ENCODE results near the gene COL5A3. TPM values are rescaled to one million over a fixed set of nuclear protein-coding genes. Genes with fewer than 3 reads are reported as not detected.
"Not testable (repeated sequence)": the region's sequence is repeated elsewhere in the genome, so short reads cannot be mapped to it uniquely, and the experiment has no call there.

Gene COL5A3
- total RNA-seq, 2 experiments from 2014 or later: 0.13 to 0.18 TPM

DNA sequence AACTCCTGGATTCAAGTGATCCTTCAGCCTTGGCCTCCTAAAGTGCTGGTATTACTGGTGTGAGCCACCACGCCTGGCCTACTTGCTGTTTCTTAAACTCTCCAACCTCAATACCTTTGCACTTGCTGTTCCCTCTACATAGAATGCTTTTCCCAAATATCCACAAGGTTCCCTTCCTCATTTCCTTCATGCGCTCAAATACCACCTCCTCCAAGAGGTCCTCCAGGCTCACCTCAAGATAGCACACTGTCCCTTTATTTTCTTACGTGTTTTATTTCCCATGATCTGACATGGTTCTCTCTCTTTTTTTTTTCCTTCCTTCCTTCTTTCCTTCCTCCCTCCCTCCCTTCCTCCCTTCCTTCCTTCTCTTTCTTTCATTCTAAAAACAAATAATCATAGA, 16.4 kb upstream of the COL5A3 start:
- Mint-ChIP-seq H3K27me3 (ENCODE audit: low read depth) (peaks cover 9% of the 10 kb centered on the region), H3K27ac (no peak overlapping the region), H3K4me3 (no peak overlapping the region), H3K9me3 (ENCODE audit: insufficient read depth) (no peaks in the 10 kb centered on the region), H3K4me1 (ENCODE audit: low read depth) (no peaks in the 10 kb centered on the region), H3K36me3 (ENCODE audit: low read depth) (no peaks in the 10 kb centered on the region)
- DNase-seq: no peak
- CTCF ChIA-PET: interaction anchor here (0.6 to 3.1 kb wide), 14 partner anchors 9 to 150 kb away, joined by 3 to 62 read pairs (median 5); no protein-coding TSS in a partner anchor
- no peak for ATAC-seq
- POLR2A ChIA-PET: no interaction called here

DNA sequence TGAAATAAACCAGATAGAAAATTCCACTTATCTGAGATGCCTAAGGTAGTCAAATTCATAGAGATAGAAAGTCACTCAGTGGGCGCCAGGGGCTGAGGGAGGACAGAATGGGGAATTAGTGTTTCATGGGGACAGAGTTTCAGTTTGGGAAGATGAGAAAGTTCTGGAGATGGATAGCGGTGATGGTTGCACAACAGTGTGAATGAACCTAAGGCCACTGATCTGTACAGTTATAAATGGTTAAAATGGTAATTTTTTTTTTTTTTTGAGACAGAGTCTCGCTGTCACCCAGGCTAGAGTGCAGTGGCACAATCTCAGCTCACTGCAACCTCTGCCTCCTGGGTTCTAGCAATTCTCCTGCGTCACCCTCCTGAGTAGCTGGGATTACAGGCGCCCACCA, 12.8 kb upstream of the COL5A3 start:
- H3K9me3 Mint-ChIP-seq (ENCODE audit: insufficient read depth); H3K27me3 Mint-ChIP-seq (ENCODE audit: low read depth); ATAC-seq; H3K27ac Mint-ChIP-seq; H3K36me3 Mint-ChIP-seq (ENCODE audit: low read depth); H3K4me1 Mint-ChIP-seq (ENCODE audit: low read depth); H3K4me3 Mint-ChIP-seq; CTCF ChIA-PET; POLR2A ChIA-PET; DNase-seq: not testable (repeated sequence)

DNA sequence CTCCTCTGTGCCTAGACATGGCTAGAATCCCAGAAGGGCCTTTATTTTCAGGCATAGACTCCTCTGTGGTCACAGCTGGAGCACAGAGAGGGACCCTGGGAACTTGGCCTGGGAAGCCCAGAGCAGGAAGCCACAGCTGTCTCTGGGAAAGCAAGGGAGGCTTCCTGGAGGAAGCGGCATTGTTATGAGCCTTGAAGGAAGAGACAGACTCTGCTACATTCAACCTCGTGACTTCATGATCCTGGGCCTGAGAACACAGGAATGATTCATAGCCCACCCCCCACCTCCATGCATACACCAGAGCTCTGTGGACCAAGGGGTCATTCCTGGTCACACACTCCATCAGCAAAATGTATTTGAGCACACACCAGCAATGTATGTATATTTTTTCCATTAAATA, 11.6 kb upstream of the COL5A3 start:
- no peak overlapping the region for H3K4me3 Mint-ChIP-seq
- ATAC-seq: no peak
- no peaks in the 10 kb centered on the region for H3K4me1 Mint-ChIP-seq (ENCODE audit: low read depth)
- no peaks in the 10 kb centered on the region for H3K36me3 Mint-ChIP-seq (ENCODE audit: low read depth)
- H3K27me3 Mint-ChIP-seq (ENCODE audit: low read depth): peaks cover 7% of the 10 kb centered on the region
- H3K9me3 Mint-ChIP-seq (ENCODE audit: insufficient read depth): no peaks in the 10 kb centered on the region
- CTCF ChIA-PET: interaction anchor here (0.7 kb wide), 1 partner anchor 21 kb away, joined by 4 read pairs; no protein-coding TSS in a partner anchor
- no peak overlapping the region for H3K27ac Mint-ChIP-seq
- no peak for DNase-seq
- POLR2A ChIA-PET: no interaction called here

DNA sequence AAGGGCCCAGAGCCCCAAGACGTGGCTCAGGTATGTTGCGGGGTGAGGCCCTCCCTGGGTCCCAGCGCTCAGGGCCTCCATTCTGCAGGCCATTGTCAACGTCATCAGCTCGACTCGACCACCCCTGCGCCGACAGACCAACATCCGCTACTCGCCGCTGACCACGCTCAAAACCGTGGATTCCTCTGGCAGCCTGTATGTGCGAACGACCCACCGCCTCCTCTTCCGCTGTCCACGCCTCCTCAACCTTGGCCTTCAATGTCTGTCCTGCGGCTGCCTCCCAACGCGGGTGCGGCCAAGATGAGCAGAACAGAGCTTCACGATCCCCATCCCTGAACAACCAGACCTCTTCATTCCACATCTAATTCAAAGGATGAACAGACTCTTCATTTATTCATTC, 11.1 kb upstream of the COL5A3 start:
- Mint-ChIP-seq H3K9me3 (ENCODE audit: insufficient read depth) (no peaks in the 10 kb centered on the region), H3K4me1 (ENCODE audit: low read depth) (no peaks in the 10 kb centered on the region), H3K27ac (no peak overlapping the region), H3K4me3 (no peak overlapping the region), H3K36me3 (ENCODE audit: low read depth) (no peaks in the 10 kb centered on the region), H3K27me3 (ENCODE audit: low read depth) (peaks cover 6% of the 10 kb centered on the region)
- DNase-seq (no peak), ATAC-seq (no peak)
- CTCF ChIA-PET: interaction anchor here (0.7 kb wide), 1 partner anchor 21 kb away, joined by 4 read pairs; no protein-coding TSS in a partner anchor
- POLR2A ChIA-PET: no interaction called here

DNA sequence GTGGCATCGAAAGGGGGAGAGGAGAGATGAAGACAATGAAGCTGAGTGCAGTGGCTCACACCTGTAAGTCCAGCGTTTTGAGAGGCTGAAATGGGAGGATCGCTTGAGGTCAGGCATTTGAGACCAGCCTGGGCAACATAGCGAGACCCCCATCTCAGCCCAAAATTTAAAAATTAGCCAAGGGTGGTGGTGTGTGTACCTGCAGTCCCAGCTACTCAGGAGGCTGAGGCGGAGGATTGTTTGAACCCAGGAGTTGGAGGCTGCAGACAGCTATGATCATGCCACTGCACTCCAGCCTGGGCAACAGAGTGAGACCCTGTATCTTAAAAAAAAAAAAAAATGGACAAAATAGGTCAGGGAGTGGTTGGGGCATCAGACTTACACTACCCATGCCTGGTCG, 10.5 kb upstream of the COL5A3 start:
- ChIA-PET CTCF (no interaction called here), POLR2A (no interaction called here)
- DNase-seq: no peak
- Mint-ChIP-seq H3K27me3 (ENCODE audit: low read depth) (peaks cover 3% of the 10 kb centered on the region), H3K36me3 (ENCODE audit: low read depth) (no peaks in the 10 kb centered on the region), H3K27ac (no peak overlapping the region), H3K4me3 (no peak overlapping the region), H3K4me1 (ENCODE audit: low read depth) (no peaks in the 10 kb centered on the region), H3K9me3 (ENCODE audit: insufficient read depth) (no peaks in the 10 kb centered on the region)
- ATAC-seq: no peak

DNA sequence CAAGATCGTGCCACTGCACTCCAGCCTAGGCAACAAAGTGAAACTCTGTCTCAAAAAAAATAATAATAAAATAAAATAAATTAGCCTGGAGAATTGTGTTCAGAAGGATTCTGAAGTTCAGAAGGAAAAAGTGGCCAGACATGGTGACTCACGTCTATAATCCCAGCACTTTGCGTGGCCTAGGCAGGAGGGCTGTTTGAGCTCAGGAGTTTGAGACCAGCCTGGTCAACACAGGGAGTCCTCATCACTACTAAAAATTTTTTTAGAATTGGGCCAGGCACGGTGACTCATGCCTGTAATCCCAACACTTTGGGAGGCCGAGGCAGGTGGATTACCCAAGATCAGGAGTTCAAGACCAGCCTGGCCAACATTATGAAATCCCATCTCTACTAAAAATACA, 8.9 kb upstream of the COL5A3 start:
- Mint-ChIP-seq H3K9me3 (ENCODE audit: insufficient read depth) (no peaks in the 10 kb centered on the region), H3K27ac (no peak overlapping the region), H3K36me3 (ENCODE audit: low read depth) (no peaks in the 10 kb centered on the region), H3K4me3 (no peak overlapping the region), H3K4me1 (ENCODE audit: low read depth) (no peaks in the 10 kb centered on the region), H3K27me3 (ENCODE audit: low read depth) (peaks cover 3% of the 10 kb centered on the region)
- DNase-seq: no peak
- ChIA-PET CTCF (interaction anchor here (1.0 kb wide), 1 partner anchor 8 kb away, joined by 4 read pairs; no protein-coding TSS in a partner anchor), POLR2A (interaction anchor here (0.6 kb wide), 1 partner anchor 68 kb away, joined by 3 read pairs; no protein-coding TSS in a partner anchor)
- no peak for ATAC-seq

DNA sequence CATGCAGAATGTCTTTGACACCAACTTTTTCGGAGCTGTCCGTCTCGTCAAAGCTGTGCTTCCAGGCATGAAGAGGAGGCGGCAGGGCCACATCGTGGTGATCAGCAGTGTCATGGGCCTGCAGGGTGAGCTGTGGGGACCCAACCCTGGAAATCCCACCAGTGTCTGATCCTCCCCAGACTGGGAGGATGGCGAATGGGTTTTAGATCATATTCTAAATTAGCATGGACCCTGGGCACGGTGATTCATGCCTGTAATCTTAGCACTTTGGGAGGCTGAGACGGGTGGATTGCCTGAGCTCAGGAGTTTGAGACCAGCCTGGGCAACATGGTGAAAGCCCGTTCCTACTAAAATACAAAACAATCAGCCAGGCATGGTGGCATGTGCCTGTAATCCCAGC, 8.5 kb upstream of the COL5A3 start:
- no peaks in the 10 kb centered on the region for H3K36me3 Mint-ChIP-seq (ENCODE audit: low read depth)
- ChIA-PET POLR2A (interaction anchor here (0.6 kb wide), 1 partner anchor 68 kb away, joined by 3 read pairs; no protein-coding TSS in a partner anchor), CTCF (interaction anchor here (2.2 kb wide), 1 partner anchor 9 kb away, joined by 6 read pairs; no protein-coding TSS in a partner anchor)
- no peaks in the 10 kb centered on the region for H3K9me3 Mint-ChIP-seq (ENCODE audit: insufficient read depth)
- H3K4me1 Mint-ChIP-seq (ENCODE audit: low read depth): no peaks in the 10 kb centered on the region
- H3K27me3 Mint-ChIP-seq (ENCODE audit: low read depth): peaks cover 3% of the 10 kb centered on the region
- H3K4me3 Mint-ChIP-seq: no peak overlapping the region
- no peak for DNase-seq
- no peak overlapping the region for H3K27ac Mint-ChIP-seq
- ATAC-seq: no peak

DNA sequence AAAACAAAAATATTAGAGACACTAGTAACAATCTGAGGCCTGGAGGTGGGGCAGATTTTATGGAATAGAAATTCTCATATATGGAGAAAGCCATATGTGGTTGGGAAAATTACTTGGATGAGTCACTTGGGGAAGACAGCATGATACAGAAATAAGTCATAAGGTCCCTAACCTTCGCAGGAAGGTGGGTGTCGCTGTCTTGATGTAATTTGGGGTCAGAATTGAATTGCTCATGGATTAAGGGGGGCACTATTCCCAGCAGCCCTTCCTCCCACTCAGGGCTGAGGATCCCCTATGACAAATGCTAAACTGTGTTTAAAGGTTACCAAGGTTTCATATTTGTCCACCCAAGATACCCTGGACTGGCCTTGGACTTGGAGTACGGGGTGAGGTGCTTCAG, 8.0 kb upstream of the COL5A3 start:
- no peak for DNase-seq
- H3K36me3 Mint-ChIP-seq (ENCODE audit: low read depth): no peaks in the 10 kb centered on the region
- peaks cover 3% of the 10 kb centered on the region for H3K27me3 Mint-ChIP-seq (ENCODE audit: low read depth)
- no peaks in the 10 kb centered on the region for H3K4me1 Mint-ChIP-seq (ENCODE audit: low read depth)
- no peaks in the 10 kb centered on the region for H3K9me3 Mint-ChIP-seq (ENCODE audit: insufficient read depth)
- CTCF ChIA-PET: interaction anchor here (2.2 kb wide), 1 partner anchor 9 kb away, joined by 6 read pairs; no protein-coding TSS in a partner anchor
- POLR2A ChIA-PET: no interaction called here
- no peak overlapping the region for H3K4me3 Mint-ChIP-seq
- no peak overlapping the region for H3K27ac Mint-ChIP-seq
- ATAC-seq: no peak

DNA sequence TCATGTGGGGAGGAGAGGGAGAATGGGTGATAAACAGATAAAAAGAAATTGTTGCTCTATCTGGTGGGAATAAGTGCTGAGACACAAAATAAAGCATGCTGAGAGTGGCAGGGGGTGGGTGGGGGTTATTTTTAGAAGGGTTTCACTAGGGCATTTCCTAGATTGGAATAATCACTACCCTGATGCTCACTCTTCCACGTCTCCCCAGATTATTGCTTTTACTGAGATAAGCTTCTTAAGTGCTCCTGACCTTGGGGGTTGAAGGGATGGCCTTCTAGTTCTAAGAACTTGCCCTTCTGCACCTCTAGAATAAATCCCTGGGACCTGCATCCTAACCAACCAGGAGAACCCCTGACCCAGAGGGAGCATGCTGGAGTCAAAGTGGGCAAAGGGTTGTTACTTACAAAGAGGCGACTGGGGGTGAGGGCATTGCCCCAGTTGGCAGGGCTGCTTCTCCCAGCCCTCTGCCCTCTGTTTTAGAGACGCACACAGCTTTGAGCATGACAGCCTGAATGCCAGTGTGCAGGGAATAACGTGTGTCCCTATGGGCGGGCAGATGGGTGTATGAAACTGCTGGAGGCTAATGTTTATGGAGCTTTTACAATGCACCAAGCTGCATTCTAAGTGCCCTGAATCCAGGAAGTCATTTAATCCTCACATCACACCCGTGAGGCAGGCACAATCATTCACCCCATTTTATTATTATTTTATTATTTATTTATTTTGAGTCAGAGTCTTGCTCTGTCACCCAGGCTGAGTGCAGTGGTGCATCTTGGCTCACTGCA, 3.7 kb upstream of the COL5A3 start:
- H3K9me3 Mint-ChIP-seq (ENCODE audit: insufficient read depth): no peaks in the 10 kb centered on the region
- H3K27ac Mint-ChIP-seq: no peak overlapping the region
- H3K36me3 Mint-ChIP-seq (ENCODE audit: low read depth): no peaks in the 10 kb centered on the region
- ATAC-seq: no peak
- H3K27me3 Mint-ChIP-seq (ENCODE audit: low read depth): peaks cover 20% of the 10 kb centered on the region
- ChIA-PET CTCF (interaction anchor here (1.1 kb wide), 1 partner anchor 83 kb away, joined by 4 read pairs; no protein-coding TSS in a partner anchor), POLR2A (no interaction called here)
- no peak overlapping the region for H3K4me3 Mint-ChIP-seq
- DNase-seq: no peak
- H3K4me1 Mint-ChIP-seq (ENCODE audit: low read depth): peaks cover 4% of the 10 kb centered on the region

DNA sequence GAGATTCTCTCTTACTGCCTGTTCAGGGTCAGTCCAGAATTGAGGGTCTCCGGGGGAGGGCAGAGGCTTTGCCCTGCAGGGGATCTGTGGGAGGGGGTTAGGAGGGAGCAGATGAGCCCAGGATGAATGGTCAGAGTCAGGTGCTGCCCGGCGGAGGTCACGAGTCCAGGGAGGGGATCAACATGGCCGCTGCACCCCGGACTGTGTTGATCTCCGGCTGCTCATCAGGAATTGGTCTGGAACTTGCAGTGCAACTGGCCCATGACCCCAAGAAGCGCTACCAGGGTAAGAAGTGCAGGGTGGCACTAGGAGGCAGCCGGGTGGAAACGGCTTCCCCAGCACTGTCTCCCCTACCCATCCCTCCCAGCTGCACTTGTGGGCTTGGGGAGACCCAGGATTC, 3.0 kb upstream of the COL5A3 start, which contains the start of gene RDH8:
Gene RDH8, plus strand, starts transcription at position 168 of the 400 bp plus-strand sequence. Its CDS starts 15 bp downstream, at position 183.
- Mint-ChIP-seq H3K9me3 (ENCODE audit: insufficient read depth) (no peaks in the 10 kb centered on the region), H3K27me3 (ENCODE audit: low read depth) (peaks cover 27% of the 10 kb centered on the region), H3K36me3 (ENCODE audit: low read depth) (no peaks in the 10 kb centered on the region), H3K4me3 (no peak within 1 kb of the TSS), H3K27ac (no peak within 1 kb of the TSS), H3K4me1 (ENCODE audit: low read depth) (peaks cover 6% of the 10 kb centered on the region)
- ChIA-PET CTCF (no interaction called here), POLR2A (no interaction called here)
- ATAC-seq (no peak), DNase-seq (no peak)

DNA sequence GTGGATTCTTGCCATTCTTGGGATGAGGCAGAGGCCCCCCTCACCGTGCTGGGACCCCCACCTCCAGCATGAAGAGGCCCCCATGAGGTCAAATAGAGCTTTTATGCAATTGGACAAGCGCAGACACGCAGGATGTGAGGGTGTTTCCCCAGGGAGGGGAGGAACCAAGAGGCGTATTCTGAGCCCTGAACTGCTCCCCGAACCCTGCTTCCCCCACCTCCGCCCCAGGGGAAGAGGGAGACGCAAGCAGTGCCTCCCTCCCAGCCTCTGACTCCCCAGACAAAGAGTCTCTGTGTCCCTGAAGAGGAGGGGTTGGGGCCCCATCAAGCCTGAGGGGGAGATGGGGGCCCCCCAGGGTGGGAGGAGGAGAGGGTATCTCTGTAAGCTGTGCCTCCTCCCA, 1.7 kb upstream of the COL5A3 start:
- no peak overlapping the region for H3K4me3 Mint-ChIP-seq
- no peaks in the 10 kb centered on the region for H3K36me3 Mint-ChIP-seq (ENCODE audit: low read depth)
- no peaks in the 10 kb centered on the region for H3K9me3 Mint-ChIP-seq (ENCODE audit: insufficient read depth)
- ATAC-seq (no peak), DNase-seq (no peak)
- CTCF ChIA-PET: interaction anchor here (1.4 kb wide), 1 partner anchor 16 kb away, joined by 3 read pairs; no protein-coding TSS in a partner anchor
- peaks cover 30% of the 10 kb centered on the region for H3K27me3 Mint-ChIP-seq (ENCODE audit: low read depth)
- POLR2A ChIA-PET: no interaction called here
- no peak overlapping the region for H3K27ac Mint-ChIP-seq
- H3K4me1 Mint-ChIP-seq (ENCODE audit: low read depth): peaks cover 7% of the 10 kb centered on the region

DNA sequence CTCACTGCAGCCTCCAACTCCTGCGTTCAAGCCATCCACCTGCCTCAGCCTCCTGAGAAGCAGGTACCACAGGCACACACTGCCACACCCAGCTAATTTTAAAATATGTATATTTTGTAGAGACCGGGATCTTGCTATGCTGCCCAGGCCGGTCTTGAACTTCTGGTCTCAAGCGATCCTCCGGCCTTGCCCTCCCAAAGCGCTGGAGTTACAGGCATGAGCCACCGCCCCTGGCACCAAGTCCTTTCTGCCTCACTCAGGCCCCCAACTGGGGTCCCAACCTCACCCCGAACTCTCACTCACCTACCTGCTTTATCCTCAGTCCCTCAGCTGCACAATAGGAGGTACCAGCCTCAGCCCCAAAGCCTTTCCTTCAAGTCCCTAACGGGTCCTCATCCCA, 635 bp upstream of the COL5A3 start:
- Mint-ChIP-seq H3K27me3 (ENCODE audit: low read depth) (peaks cover 34% of the 10 kb centered on the region), H3K27ac (no peak overlapping the region), H3K4me3 (no peak overlapping the region), H3K9me3 (ENCODE audit: insufficient read depth) (no peaks in the 10 kb centered on the region), H3K36me3 (ENCODE audit: low read depth) (no peaks in the 10 kb centered on the region), H3K4me1 (ENCODE audit: low read depth) (peaks cover 14% of the 10 kb centered on the region)
- ChIA-PET POLR2A (no interaction called here), CTCF (interaction anchor here (1.4 to 1.8 kb wide), 2 partner anchors 10 to 17 kb away, joined by 3 to 10 read pairs; no protein-coding TSS in a partner anchor)
- ATAC-seq (no peak), DNase-seq (no peak)

All from activated CD8-positive, alpha-beta T cell treated with anti-CD3 and anti-CD28 coated beads, Interleukin-2, amount 10 ng/mL, durations not matched to agents 7 days and 5 days (primary cell).